GM12878 (cell line): ENCODE results near the gene RSKR. TPM values are rescaled to one million over a fixed set of nuclear protein-coding genes. Genes with fewer than 3 reads are reported as not detected.

ENCODE experiments used
- ATAC-seq: fragments of 200-7000 bp; cut with Tn5 transposase; 3 replicates; pipeline ENCODE4 v1.9.1; 2020; ENCODE audit warnings: mild to moderate bottlenecking, moderate library complexity
- BruUV-seq: library from RNA; stranded (reverse); fragments of 400-500 nt; replicated peaks from 2 replicates; lab custom pipeline; 2021; lab: Mats Ljungman, UMichigan
- CTCF ChIA-PET: fragments of 300-600 bp; sonication (Branson Sonifier 250); formaldehyde crosslinking; extraction: SDS; loops from one replicate; lab custom pipeline; 2021; ENCODE audit warnings: inconsistent platforms; lab: Yijun Ruan, JAX
- POLR2A ChIA-PET: fragments of 350-600 bp; formaldehyde crosslinking; extraction: SDS; loops from one replicate; lab custom pipeline; 2021; ENCODE audit warnings: inconsistent platforms; lab: Charles Lee
- RAD21 ChIA-PET: fragments of 300-600 bp; sonication (Branson Sonifier 250); formaldehyde crosslinking; loops from one replicate; lab custom pipeline; 2023; ENCODE audit warnings: antibody characterized with exemption; ENCODE audit not compliant: unreplicated experiment; lab: Charles Lee
- SMC1A ChIA-PET: fragments of 300-600 bp; sonication (Branson Sonifier 250); formaldehyde crosslinking; loops from one replicate; lab custom pipeline; 2023; ENCODE audit not compliant: unreplicated experiment, uncharacterized antibody; lab: Charles Lee
- DNase-seq: peaks from one replicate; pipeline ENCODE4 v3.0.0-alpha.2; 2011; ENCODE audit warnings: low read depth, low spot score
- FAIRE-seq: peaks from 3 replicates; lab custom pipeline; 2011; peaks lifted over from hg19 to GRCh38; lab: Jason Lieb, UNC
- H2AFZ ChIP-seq: 2 replicates; pipeline ENCODE4 v1.6.0; 2011; ENCODE audit warnings: low read depth, low read length, control low read depth; ENCODE audit not compliant: control insufficient read depth
- H3K27ac ChIP-seq: 2 replicates; pipeline ENCODE4 v1.5.1; 2011; ENCODE audit warnings: control low read depth; ENCODE audit not compliant: control insufficient read depth, insufficient read depth
- H3K27me3 ChIP-seq, 2 experiments: replicated peaks in 1 of 2; 2 replicates each; pipeline versions ENCODE4 v1.6.0 to v1.6.1; 2011; ENCODE audit warnings: low read length in 1 of 2; ENCODE audit not compliant: control insufficient read depth in 2 of 2, insufficient read depth in 2 of 2
- H3K36me3 ChIP-seq, 2 experiments: 2 replicates each; pipeline ENCODE4 v1.5.1; 2011; ENCODE audit warnings: low read length in 1 of 2; ENCODE audit not compliant: control insufficient read depth in 2 of 2, insufficient read depth in 2 of 2
- H3K4me1 ChIP-seq: 2 replicates; pipeline ENCODE4 v1.6.1; 2011; ENCODE audit warnings: mild to moderate bottlenecking, low read length, moderate library complexity, mixed read lengths; ENCODE audit not compliant: control insufficient read depth, insufficient read depth
- H3K4me2 ChIP-seq: 2 replicates; pipeline ENCODE4 v1.6.0; 2011; ENCODE audit warnings: control low read depth; ENCODE audit not compliant: control insufficient read depth, insufficient read depth
- H3K4me3 ChIP-seq: fragments of 200-600 bp; sonication (generic); 2 replicates; pipeline ENCODE4 v1.5.1; 2016
- H3K79me2 ChIP-seq: 2 replicates; pipeline ENCODE4 v1.6.0; 2011; ENCODE audit warnings: low read length; ENCODE audit not compliant: control insufficient read depth, insufficient read depth
- H3K9ac ChIP-seq: 2 replicates; pipeline ENCODE4 v1.8.0; 2011; ENCODE audit warnings: low read length, control low read depth, mixed read lengths; ENCODE audit not compliant: control insufficient read depth, insufficient read depth
- H3K9me3 ChIP-seq: replicated peaks from 3 replicates; pipeline ENCODE4 v1.5.1; 2011; ENCODE audit warnings: mild to moderate bottlenecking, low read length; ENCODE audit not compliant: control insufficient read depth, insufficient read depth
- H4K20me1 ChIP-seq: 2 replicates; pipeline ENCODE4 v1.6.0; 2011; ENCODE audit not compliant: control insufficient read depth, insufficient read depth
- ATF3 ChIP-seq: IDR thresholded peaks from 2 replicates; pipeline ENCODE4 v1.6.1; 2011; ENCODE audit warnings: low read depth, mild to moderate bottlenecking, low read length, moderate library complexity, borderline replicate concordance; ENCODE audit errors: extremely low read depth
- BCL11A ChIP-seq: IDR thresholded peaks from 2 replicates; pipeline ENCODE4 v1.6.1; 2011; ENCODE audit warnings: low read depth, low read length
- EGR1 ChIP-seq, 2 experiments: IDR thresholded peaks; 1 replicate in 1 of 2; 2 replicates in 1 of 2; pipeline ENCODE4 v1.6.1; 2011 to 2012; ENCODE audit warnings: low read depth in 2 of 2, low read length in 2 of 2, borderline replicate concordance in 1 of 2, mild to moderate bottlenecking in 1 of 2, moderate library complexity in 1 of 2
- MAX ChIP-seq: IDR thresholded peaks from 2 replicates; pipeline ENCODE4 v1.6.1; 2012; ENCODE audit warnings: low read depth, low read length, improper control_type of control experiment
- POLR2A ChIP-seq: IDR thresholded peaks from 2 replicates; pipeline ENCODE4 v1.6.1; 2011; ENCODE audit warnings: low read depth, mild to moderate bottlenecking, low read length
- RAD51 ChIP-seq: fragments of 450-650 bp; IDR thresholded peaks from 2 replicates; pipeline ENCODE4 v1.6.1; 2016; ENCODE audit warnings: moderate library complexity, mild to moderate bottlenecking, inconsistent platforms
- RELB ChIP-seq: fragments of 450-650 bp; IDR thresholded peaks from 2 replicates; pipeline ENCODE4 v1.6.1; 2017; ENCODE audit warnings: low read depth, mild to moderate bottlenecking, moderate library complexity
- SIN3A ChIP-seq: IDR thresholded peaks from 2 replicates; pipeline ENCODE4 v1.6.1; 2012; ENCODE audit warnings: low read depth, low read length, improper control_type of control experiment
- SMAD1 ChIP-seq: fragments of 450-650 bp; IDR thresholded peaks from 2 replicates; pipeline ENCODE4 v1.6.1; 2018; ENCODE audit warnings: mild to moderate bottlenecking, low read depth; ENCODE audit not compliant: partially characterized antibody
- SREBF2 ChIP-seq: IDR thresholded peaks from 2 replicates; pipeline ENCODE4 v1.6.1; 2012; ENCODE audit warnings: mild to moderate bottlenecking, low read length
- TAF1 ChIP-seq: IDR thresholded peaks from 2 replicates; pipeline ENCODE4 v1.6.1; 2011; ENCODE audit warnings: mild to moderate bottlenecking, low read depth, low read length, borderline replicate concordance
- ZBTB40 ChIP-seq: fragments of 450-650 bp; IDR thresholded peaks from 2 replicates; pipeline ENCODE4 v1.6.1; 2016; ENCODE audit warnings: mild to moderate bottlenecking, moderate library complexity, borderline replicate concordance
- ZSCAN29 ChIP-seq: fragments of 450-650 bp; IDR thresholded peaks from 2 replicates; pipeline ENCODE4 v1.6.1; 2017; ENCODE audit warnings: mild to moderate bottlenecking, moderate library complexity
- WGBS: methylation state at CpG from one replicate; pipeline ENCODE4 v1.1.6; 2016; ENCODE audit warnings: low lambda C conversion rate; ENCODE audit not compliant: insufficient replicate concordance, insufficient coverage; ENCODE audit errors: missing lambda C conversion rate; 5-methylcytosine and 5-hydroxymethylcytosine counted together
- in situ Hi-C: fragments of 300-500 bp; cut with MboI; formaldehyde crosslinking; loops from 9 replicates; pipeline ENCODE4 v1.14.3; 2018; ENCODE audit warnings: mixed read lengths
- intact Hi-C: fragments of 100-400 bp; cut with micrococcal nuclease; formaldehyde crosslinking; loops from one replicate; pipeline ENCODE4 v1.14.2; 2022; ENCODE audit not compliant: unreplicated experiment
- polyA plus RNA-seq, 11 experiments: library from polyadenylated mRNA; depleted of rRNA in 4 of 11; unstranded in 6 of 11; stranded (reverse) in 5 of 11; fragments of >200 nt; fragmentation: Nextera tagmentation in 4 of 11; fragmentation: Illumina TruSeq in 1 of 11; extraction: Ambion mirVana in 4 of 11; extraction: Trizol in 1 of 11; gene quantifications; 1 replicate in 1 of 11; 2 replicates in 10 of 11; pipeline versions ENCODE4 v1.2.1 to v1.2.3, GENCODE V29; 2011 to 2016; ENCODE audit warnings: inconsistent platforms in 2 of 11, missing spikeins in 2 of 11, low read depth in 1 of 11
- total RNA-seq, 4 experiments: library from RNA; depleted of rRNA in 3 of 4; stranded (reverse); fragments of >200 nt in 3 of 4; fragmentation: Illumina TruSeq in 1 of 4; extraction: Trizol in 1 of 4; gene quantifications; 2 replicates each; pipeline versions ENCODE4 v1.2.1 to v1.2.3, GENCODE V29; 2013 to 2021
- TF ChIP-seq, protein P1 (sequence below): fragments of 450-650 bp; IDR thresholded peaks from 2 replicates; pipeline ENCODE4 v1.6.1; 2017; ENCODE audit warnings: mild to moderate bottlenecking

The RSKR gene
- total and polyA plus RNA-seq, 10 of the 15 experiments (the other 5 are each of a cell fraction or from before 2014, with no cell fraction given) = 0.52 to 22.4 (median 8.7) TPM

- TF ChIP-seq RELB = no peak
- no peak for TF ChIP-seq POLR2A
- no peak for TF ChIP-seq ATF3
- no peak for TF ChIP-seq BCL11A
- TF ChIP-seq SMAD1 = no peak
- TF ChIP-seq, protein P1, sequence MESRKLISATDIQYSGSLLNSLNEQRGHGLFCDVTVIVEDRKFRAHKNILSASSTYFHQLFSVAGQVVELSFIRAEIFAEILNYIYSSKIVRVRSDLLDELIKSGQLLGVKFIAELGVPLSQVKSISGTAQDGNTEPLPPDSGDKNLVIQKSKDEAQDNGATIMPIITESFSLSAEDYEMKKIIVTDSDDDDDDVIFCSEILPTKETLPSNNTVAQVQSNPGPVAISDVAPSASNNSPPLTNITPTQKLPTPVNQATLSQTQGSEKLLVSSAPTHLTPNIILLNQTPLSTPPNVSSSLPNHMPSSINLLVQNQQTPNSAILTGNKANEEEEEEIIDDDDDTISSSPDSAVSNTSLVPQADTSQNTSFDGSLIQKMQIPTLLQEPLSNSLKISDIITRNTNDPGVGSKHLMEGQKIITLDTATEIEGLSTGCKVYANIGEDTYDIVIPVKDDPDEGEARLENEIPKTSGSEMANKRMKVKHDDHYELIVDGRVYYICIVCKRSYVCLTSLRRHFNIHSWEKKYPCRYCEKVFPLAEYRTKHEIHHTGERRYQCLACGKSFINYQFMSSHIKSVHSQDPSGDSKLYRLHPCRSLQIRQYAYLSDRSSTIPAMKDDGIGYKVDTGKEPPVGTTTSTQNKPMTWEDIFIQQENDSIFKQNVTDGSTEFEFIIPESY = no peak
Observed at GRCh38 chr17:28574526-28574925, 39.5 kb downstream of the RSKR start (continued).

- Histone ChIP-seq H3K36me3 (peaks cover 7 to 21% of the 10 kb centered on the region in 2 experiments; a peak in 3 of 4 replicates), H3K27ac (no peak overlapping the region), H3K79me2 (peaks cover 47% of the 10 kb centered on the region), H3K4me3 (no peak overlapping the region), H3K27me3 (no peaks in the 10 kb centered on the region), H3K4me2 (no peak overlapping the region), H4K20me1 (no peaks in the 10 kb centered on the region), H3K9ac (no peak overlapping the region), H2AFZ (no peak overlapping the region), H3K4me1 (peaks cover 20% of the 10 kb centered on the region), H3K9me3 (no peaks in the 10 kb centered on the region)
- ChIA-PET RAD21 (no interaction called here), POLR2A (interaction anchor here (6.2 to 9.9 kb wide), 2 partner anchors 19 to 24 kb away, joined by 56 to 148 read pairs; partner anchors contain the start of gene UNC119), SMC1A (interaction anchor here (1.1 to 1.2 kb wide), 2 partner anchors 24 to 25 kb away, joined by 3 read pairs; no protein-coding TSS in a partner anchor), CTCF (interaction anchor here (1.0 to 4.8 kb wide), 2 partner anchors 24 to 25 kb away, joined by 3 to 56 read pairs; no protein-coding TSS in a partner anchor)
- ATAC-seq = no peak
- no TSS peak for BruUV-seq
- no peak for FAIRE-seq
- in situ Hi-C loops = loop anchor here (25.0 kb wide), 1 partner anchor 1087 kb away; no protein-coding TSS in a partner anchor
- WGBS = 94% methylated on average over 6 of the region's 6 CpGs
- no peak for DNase-seq
- intact Hi-C loops = loop anchor here (5.0 kb wide), 1 partner anchor 48 kb away; no protein-coding TSS in a partner anchor
- no peak for TF ChIP-seq EGR1 (IDR thresholded peaks at IDR 0.05; ENCODE audit: borderline replicate concordance in 1 of 2, low read depth in 2 of 2, low read length in 2 of 2)
- TF ChIP-seq SIN3A = no peak
- no peak for TF ChIP-seq MAX
- TF ChIP-seq ZBTB40 = no peak
- no peak for TF ChIP-seq TAF1
- TF ChIP-seq SREBF2 = no peak
- TF ChIP-seq ZSCAN29 = no peak
- no peak for TF ChIP-seq RAD51
Observed at GRCh38 chr17:28573966-28574480, 40.0 kb downstream of the RSKR start.
